B cell (primary cell): ENCODE data around the gene FXYD1. TPM values are rescaled to one million over a fixed set of nuclear protein-coding genes. Genes with fewer than 3 reads are reported as not detected.
A peak's percentile ranks its signal among the peaks of the same experiment; 100 is the strongest.

Source experiments
- ATAC-seq: fragments of 200-7000 bp; cut with Tn5 transposase; one replicate; pipeline ENCODE4 v1.10.0; 2021; ENCODE audit warnings: low read depth, mild to moderate bottlenecking, moderate number of reproducible peaks, moderate library complexity
- CTCF ChIA-PET: fragments of 350-600 bp; sonication (Branson Sonifier 250); formaldehyde crosslinking; loops from one replicate; lab custom pipeline; 2021; ENCODE audit warnings: antibody characterized with exemption, inconsistent platforms; lab: Charles Lee
- POLR2A ChIA-PET: fragments of 350-600 bp; sonication (Branson Sonifier 250); formaldehyde crosslinking; loops from one replicate; lab custom pipeline; 2021; ENCODE audit warnings: antibody characterized with exemption; lab: Charles Lee
- DNase-seq: peaks from one replicate; pipeline ENCODE4 v3.0.0; 2013
- H2AFZ ChIP-seq: 2 replicates; pipeline ENCODE4 v1.6.1; 2012; ENCODE audit warnings: mild to moderate bottlenecking, low read depth, low read length; ENCODE audit not compliant: insufficient read depth, poor library complexity, severe bottlenecking
- H3K27ac ChIP-seq, 2 donors: 1 replicate in 1 of 2; 2 replicates in 1 of 2; pipeline ENCODE4 v1.5.1; 2012 to 2013; ENCODE audit warnings: low read length in 2 of 2, mild to moderate bottlenecking in 2 of 2, moderate library complexity in 1 of 2
- H3K27me3 ChIP-seq, 4 experiments: fragments of 200-600 bp in 1 of 4; sonication (generic) in 1 of 4; replicated peaks in 1 of 4; 1 replicate in 2 of 4; 2 replicates in 2 of 4; pipeline versions ENCODE4 v1.6.1 to v1.7.0; 2013 to 2016; ENCODE audit warnings: low read length in 3 of 4, mild to moderate bottlenecking in 2 of 4, mixed read lengths in 1 of 4, moderate library complexity in 1 of 4; ENCODE audit not compliant: insufficient read depth in 4 of 4, control insufficient read depth in 3 of 4; ENCODE audit errors: control extremely low read depth in 1 of 4
- H3K36me3 ChIP-seq, 2 experiments: replicated peaks in 1 of 2; 1 replicate in 1 of 2; 2 replicates in 1 of 2; pipeline versions ENCODE4 v1.6.1 to v1.7.1; 2013; ENCODE audit warnings: low read length in 1 of 2; ENCODE audit not compliant: insufficient read depth in 2 of 2, control insufficient read depth in 1 of 2; ENCODE audit errors: control extremely low read depth in 1 of 2, extremely low read depth in 1 of 2
- H3K4me1 ChIP-seq, 2 donors: fragments of 200-600 bp in 1 of 2; sonication (generic) in 1 of 2; 1 replicate in 1 of 2; 2 replicates in 1 of 2; pipeline versions ENCODE4 v1.5.1 to v1.6.1; 2013 to 2017; ENCODE audit warnings: low read length in 2 of 2; ENCODE audit not compliant: control insufficient read depth in 2 of 2, insufficient read depth in 2 of 2
- H3K4me2 ChIP-seq: replicated peaks from 2 replicates; pipeline ENCODE3; 2012; ENCODE audit warnings: mild to moderate bottlenecking, low read depth, low read length; ENCODE audit not compliant: poor library complexity, severe bottlenecking
- H3K4me3 ChIP-seq, 5 experiments: fragments of 200-600 bp in 1 of 5; sonication (generic) in 1 of 5; 1 replicate in 3 of 5; 2 replicates in 2 of 5; pipeline versions ENCODE4 v1.5.1 to v1.7.0; 2011 to 2016; ENCODE audit warnings: low read length in 4 of 5, mild to moderate bottlenecking in 4 of 5, low read depth in 2 of 5, control low read depth in 1 of 5, moderate library complexity in 1 of 5; ENCODE audit not compliant: insufficient read depth in 1 of 5; ENCODE audit errors: control extremely low read depth in 1 of 5, extremely low read depth in 1 of 5
- H3K79me2 ChIP-seq: fragments of 200-600 bp; sonication (generic); one replicate; pipeline ENCODE4 v1.6.0; 2016; ENCODE audit warnings: low read length; ENCODE audit not compliant: control insufficient read depth, insufficient read depth
- H3K9ac ChIP-seq: fragments of 200-600 bp; sonication (generic); 2 replicates; pipeline ENCODE4 v1.6.1; 2017; ENCODE audit warnings: mild to moderate bottlenecking, low read length, moderate library complexity
- H3K9me3 ChIP-seq, 3 donors: one replicate each; pipeline versions ENCODE4 v1.6.1 to v1.7.1; 2013; ENCODE audit warnings: low read length in 2 of 3; ENCODE audit not compliant: control insufficient read depth in 2 of 3, insufficient read depth in 1 of 3; ENCODE audit errors: control extremely low read depth in 1 of 3
- H4K20me1 ChIP-seq: 2 replicates; pipeline ENCODE4 v1.6.0; 2012; ENCODE audit warnings: mild to moderate bottlenecking, low read length; ENCODE audit not compliant: insufficient read depth, control insufficient read depth, poor library complexity, severe bottlenecking
- H3K27ac Mint-ChIP-seq: one replicate; pipeline ENCODE4 v1.8.0; 2021; ENCODE audit warnings: mixed read lengths
- H3K27me3 Mint-ChIP-seq: one replicate; pipeline ENCODE4 v1.8.0; 2021; ENCODE audit warnings: mixed read lengths
- H3K4me1 Mint-ChIP-seq: one replicate; pipeline ENCODE4 v1.8.0; 2021; ENCODE audit warnings: mixed read lengths
- H3K4me3 Mint-ChIP-seq: one replicate; pipeline ENCODE4 v1.8.0; 2021; ENCODE audit warnings: mixed read lengths
- H3K9me3 Mint-ChIP-seq: one replicate; pipeline ENCODE4 v1.8.0; 2022; ENCODE audit warnings: mixed read lengths; ENCODE audit not compliant: insufficient read depth
- CTCF ChIP-seq: fragments of 200-600 bp; IDR thresholded peaks from one replicate; pipeline ENCODE4 v1.8.0; 2022; ENCODE audit warnings: antibody characterized with exemption, mild to moderate bottlenecking
- EZH2 ChIP-seq: IDR thresholded peaks from 2 replicates; pipeline ENCODE4 v1.6.1; 2012; ENCODE audit warnings: borderline replicate concordance, low read depth, mild to moderate bottlenecking, moderate library complexity, low read length; ENCODE audit not compliant: insufficient read depth, poor library complexity, severe bottlenecking
- WGBS: methylation state at CpG from one replicate; pipeline ENCODE4 v1.1.5; 2013; ENCODE audit warnings: missing lambda C conversion rate; ENCODE audit not compliant: insufficient coverage; 5-methylcytosine and 5-hydroxymethylcytosine counted together
- intact Hi-C: fragments of 100-400 bp; cut with micrococcal nuclease; formaldehyde crosslinking; loops from one replicate; pipeline ENCODE4 v1.10.0; 2022
- polyA plus RNA-seq: library from polyadenylated mRNA; depleted of rRNA; stranded (reverse); fragments of >200 nt; gene quantifications from 2 replicates; pipeline ENCODE4 v1.2.3, GENCODE V29; 2012
- total RNA-seq, 2 donors: library from RNA; stranded (reverse); fragments of 120-200 nt in 1 of 2; gene quantifications; 1 replicate in 1 of 2; 2 replicates in 1 of 2; pipeline versions ENCODE4 v1.2.3 to v1.2.4, GENCODE V29; 2013 to 2022

The FXYD1 gene
- total and polyA plus RNA-seq, 2 donors (not counting 1 experiment from before 2014, with no cell fraction given): 3.1 to 4.7 TPM

- no peak overlapping the region for H3K9ac ChIP-seq
- no peaks in the 10 kb centered on the region for H3K36me3 ChIP-seq
- no peaks in the 10 kb centered on the region for H3K9me3 ChIP-seq
- no peak overlapping the region for H3K4me3 ChIP-seq
- no peaks in the 10 kb centered on the region for H3K79me2 ChIP-seq
- no peaks in the 10 kb centered on the region for H3K9me3 Mint-ChIP-seq
- no peak for TF ChIP-seq EZH2
- no peak for TF ChIP-seq CTCF
- CTCF ChIA-PET: no interaction called here
- intact Hi-C loops: loop anchor here (5.0 kb wide), 1 partner anchor 34 kb away; no protein-coding TSS in a partner anchor
- H3K4me1 ChIP-seq: peaks cover 10 to 17% of the 10 kb centered on the region in 2 donors
- H3K27ac Mint-ChIP-seq: no peak overlapping the region
- no peaks in the 10 kb centered on the region for H3K27me3 ChIP-seq
- no peak overlapping the region for H2AFZ ChIP-seq
- ATAC-seq: no peak
- H3K4me3 Mint-ChIP-seq: no peak overlapping the region
- H3K4me1 Mint-ChIP-seq: peaks cover 15% of the 10 kb centered on the region
- no peak for DNase-seq
- no peak overlapping the region for H3K4me2 ChIP-seq
- no peaks in the 10 kb centered on the region for H3K27me3 Mint-ChIP-seq
- no peaks in the 10 kb centered on the region for H4K20me1 ChIP-seq
- 85% methylated on average over 6 of the region's 7 CpGs for WGBS
- POLR2A ChIA-PET: no interaction called here
- H3K27ac ChIP-seq: no peak overlapping the region
These were observed 17.7 kb upstream of the FXYD1 start for GRCh38 chr19:35120898-35121297.

- H3K36me3 ChIP-seq: no peaks in the 10 kb centered on the region
- no peaks in the 10 kb centered on the region for H3K79me2 ChIP-seq
- intact Hi-C loops: loop anchor here (5.0 kb wide), 1 partner anchor 36 kb away; no protein-coding TSS in a partner anchor
- Mint-ChIP-seq H3K4me1 (peaks cover 15% of the 10 kb centered on the region), H3K9me3 (no peaks in the 10 kb centered on the region), H3K27me3 (no peaks in the 10 kb centered on the region), H3K4me3 (no peak overlapping the region), H3K27ac (peak overlapping the region; percentile 32)
- DNase-seq (no peak), ATAC-seq (no peak)
- no peaks in the 10 kb centered on the region for H3K27me3 ChIP-seq
- no peak overlapping the region for H3K4me3 ChIP-seq
- H3K9ac ChIP-seq: no peak overlapping the region
- no peaks in the 10 kb centered on the region for H3K9me3 ChIP-seq
- ChIA-PET CTCF (interaction anchor here (2.1 kb wide), 1 partner anchor 56 kb away, joined by 11 read pairs; no protein-coding TSS in a partner anchor), POLR2A (no interaction called here)
- no peak overlapping the region for H3K4me2 ChIP-seq
- no peak for TF ChIP-seq CTCF
- no peak for TF ChIP-seq EZH2
- H2AFZ ChIP-seq: no peak overlapping the region
- peaks cover 10 to 17% of the 10 kb centered on the region in 2 donors for H3K4me1 ChIP-seq
- no peaks in the 10 kb centered on the region for H4K20me1 ChIP-seq
- H3K27ac ChIP-seq: no peak overlapping the region
- WGBS: 95% methylated on average over 16 of the region's 19 CpGs
These were observed 15.7 kb upstream of the FXYD1 start for GRCh38 chr19:35122687-35123551.
